GM12878 (cell line): ENCODE results near the gene TMEM88. TPM values are rescaled to one million over a fixed set of nuclear protein-coding genes. Genes with fewer than 3 reads are reported as not detected.

Source experiments
- ATAC-seq: fragments of 200-7000 bp; cut with Tn5 transposase; 3 replicates; pipeline ENCODE4 v1.9.1; 2020; ENCODE audit warnings: mild to moderate bottlenecking, moderate library complexity
- BruUV-seq: library from RNA; stranded (reverse); fragments of 400-500 nt; replicated peaks from 2 replicates; lab custom pipeline; 2021; lab: Mats Ljungman, UMichigan
- CTCF ChIA-PET: fragments of 300-600 bp; sonication (Branson Sonifier 250); formaldehyde crosslinking; extraction: SDS; loops from one replicate; lab custom pipeline; 2021; ENCODE audit warnings: inconsistent platforms; lab: Yijun Ruan, JAX
- POLR2A ChIA-PET: fragments of 350-600 bp; formaldehyde crosslinking; extraction: SDS; loops from one replicate; lab custom pipeline; 2021; ENCODE audit warnings: inconsistent platforms; lab: Charles Lee
- RAD21 ChIA-PET: fragments of 300-600 bp; sonication (Branson Sonifier 250); formaldehyde crosslinking; loops from one replicate; lab custom pipeline; 2023; ENCODE audit warnings: antibody characterized with exemption; ENCODE audit not compliant: unreplicated experiment; lab: Charles Lee
- SMC1A ChIA-PET: fragments of 300-600 bp; sonication (Branson Sonifier 250); formaldehyde crosslinking; loops from one replicate; lab custom pipeline; 2023; ENCODE audit not compliant: unreplicated experiment, uncharacterized antibody; lab: Charles Lee
- DNase-seq: peaks from one replicate; pipeline ENCODE4 v3.0.0-alpha.2; 2011; ENCODE audit warnings: low read depth, low spot score
- FAIRE-seq: peaks from 3 replicates; lab custom pipeline; 2011; peaks lifted over from hg19 to GRCh38; lab: Jason Lieb, UNC
- H2AFZ ChIP-seq: 2 replicates; pipeline ENCODE4 v1.6.0; 2011; ENCODE audit warnings: low read depth, low read length, control low read depth; ENCODE audit not compliant: control insufficient read depth
- H3K27ac ChIP-seq: 2 replicates; pipeline ENCODE4 v1.5.1; 2011; ENCODE audit warnings: control low read depth; ENCODE audit not compliant: control insufficient read depth, insufficient read depth
- H3K27me3 ChIP-seq, 2 experiments: replicated peaks in 1 of 2; 2 replicates each; pipeline versions ENCODE4 v1.6.0 to v1.6.1; 2011; ENCODE audit warnings: low read length in 1 of 2; ENCODE audit not compliant: control insufficient read depth in 2 of 2, insufficient read depth in 2 of 2
- H3K36me3 ChIP-seq, 2 experiments: 2 replicates each; pipeline ENCODE4 v1.5.1; 2011; ENCODE audit warnings: low read length in 1 of 2; ENCODE audit not compliant: control insufficient read depth in 2 of 2, insufficient read depth in 2 of 2
- H3K4me1 ChIP-seq: 2 replicates; pipeline ENCODE4 v1.6.1; 2011; ENCODE audit warnings: mild to moderate bottlenecking, low read length, moderate library complexity, mixed read lengths; ENCODE audit not compliant: control insufficient read depth, insufficient read depth
- H3K4me2 ChIP-seq: 2 replicates; pipeline ENCODE4 v1.6.0; 2011; ENCODE audit warnings: control low read depth; ENCODE audit not compliant: control insufficient read depth, insufficient read depth
- H3K4me3 ChIP-seq: fragments of 200-600 bp; sonication (generic); 2 replicates; pipeline ENCODE4 v1.5.1; 2016
- H3K79me2 ChIP-seq: 2 replicates; pipeline ENCODE4 v1.6.0; 2011; ENCODE audit warnings: low read length; ENCODE audit not compliant: control insufficient read depth, insufficient read depth
- H3K9ac ChIP-seq: 2 replicates; pipeline ENCODE4 v1.8.0; 2011; ENCODE audit warnings: low read length, control low read depth, mixed read lengths; ENCODE audit not compliant: control insufficient read depth, insufficient read depth
- H3K9me3 ChIP-seq: replicated peaks from 3 replicates; pipeline ENCODE4 v1.5.1; 2011; ENCODE audit warnings: mild to moderate bottlenecking, low read length; ENCODE audit not compliant: control insufficient read depth, insufficient read depth
- H4K20me1 ChIP-seq: 2 replicates; pipeline ENCODE4 v1.6.0; 2011; ENCODE audit not compliant: control insufficient read depth, insufficient read depth
- CHD1 ChIP-seq: IDR thresholded peaks from 2 replicates; pipeline ENCODE4 v1.6.1; 2012; ENCODE audit warnings: low read depth, low read length, improper control_type of control experiment
- FOS ChIP-seq: IDR thresholded peaks from 3 replicates; pipeline ENCODE4 v1.6.1; 2011; ENCODE audit warnings: borderline replicate concordance; ENCODE audit not compliant: insufficient read length; ENCODE audit errors: extremely low read depth
- GATAD2B ChIP-seq: fragments of 450-650 bp; conservative IDR thresholded peaks from 2 replicates; pipeline ENCODE4 v1.6.1; 2017; ENCODE audit warnings: low read depth, mild to moderate bottlenecking, moderate library complexity
- HDAC2 ChIP-seq: fragments of 200-600 bp; sonication (generic); IDR thresholded peaks from 2 replicates; pipeline ENCODE4 v1.6.1; 2017
- MTA2 ChIP-seq: fragments of 450-650 bp; IDR thresholded peaks from 2 replicates; pipeline ENCODE4 v1.6.1; 2016; ENCODE audit warnings: low read depth, mild to moderate bottlenecking, moderate library complexity
- NBN ChIP-seq: fragments of 450-650 bp; IDR thresholded peaks from 2 replicates; pipeline ENCODE4 v1.6.1; 2016
- NR2F1 ChIP-seq: fragments of 450-650 bp; conservative IDR thresholded peaks from 2 replicates; pipeline ENCODE4 v1.6.1; 2017; ENCODE audit warnings: mild to moderate bottlenecking
- NRF1 ChIP-seq: conservative IDR thresholded peaks from 2 replicates; pipeline ENCODE4 v1.6.1; 2011; ENCODE audit warnings: mild to moderate bottlenecking, low read depth, low read length, improper control_type of control experiment
- SMARCA5 ChIP-seq: fragments of 450-650 bp; IDR thresholded peaks from 2 replicates; pipeline ENCODE4 v1.6.1; 2017; ENCODE audit warnings: mild to moderate bottlenecking
- STAT3 ChIP-seq: IDR thresholded peaks from 2 replicates; pipeline ENCODE4 v1.6.1; 2011; ENCODE audit warnings: low read depth, low read length, improper control_type of control experiment
- ZBED1 ChIP-seq: IDR thresholded peaks from 2 replicates; pipeline ENCODE4 v1.6.1; 2016; ENCODE audit warnings: borderline replicate concordance
- WGBS: methylation state at CpG from one replicate; pipeline ENCODE4 v1.1.6; 2016; ENCODE audit warnings: low lambda C conversion rate; ENCODE audit not compliant: insufficient replicate concordance, insufficient coverage; ENCODE audit errors: missing lambda C conversion rate; 5-methylcytosine and 5-hydroxymethylcytosine counted together
- in situ Hi-C: fragments of 300-500 bp; cut with MboI; formaldehyde crosslinking; loops from 9 replicates; pipeline ENCODE4 v1.14.3; 2018; ENCODE audit warnings: mixed read lengths
- intact Hi-C: fragments of 100-400 bp; cut with micrococcal nuclease; formaldehyde crosslinking; loops from one replicate; pipeline ENCODE4 v1.14.2; 2022; ENCODE audit not compliant: unreplicated experiment
- polyA plus RNA-seq, 11 experiments: library from polyadenylated mRNA; depleted of rRNA in 4 of 11; unstranded in 6 of 11; stranded (reverse) in 5 of 11; fragments of >200 nt; fragmentation: Nextera tagmentation in 4 of 11; fragmentation: Illumina TruSeq in 1 of 11; extraction: Ambion mirVana in 4 of 11; extraction: Trizol in 1 of 11; gene quantifications; 1 replicate in 1 of 11; 2 replicates in 10 of 11; pipeline versions ENCODE4 v1.2.1 to v1.2.3, GENCODE V29; 2011 to 2016; ENCODE audit warnings: inconsistent platforms in 2 of 11, missing spikeins in 2 of 11, low read depth in 1 of 11
- total RNA-seq, 4 experiments: library from RNA; depleted of rRNA in 3 of 4; stranded (reverse); fragments of >200 nt in 3 of 4; fragmentation: Illumina TruSeq in 1 of 4; extraction: Trizol in 1 of 4; gene quantifications; 2 replicates each; pipeline versions ENCODE4 v1.2.1 to v1.2.3, GENCODE V29; 2013 to 2021
- TF ChIP-seq, protein P1 (sequence below): IDR thresholded peaks from 2 replicates; pipeline ENCODE4 v1.6.1; 2011; ENCODE audit warnings: borderline replicate concordance, low read depth, mild to moderate bottlenecking, moderate library complexity, low read length; ENCODE audit not compliant: insufficient read depth, poor library complexity, severe bottlenecking
- TF ChIP-seq, protein P2 (sequence below): fragments of 450-650 bp; IDR thresholded peaks from 2 replicates; pipeline ENCODE4 v1.6.1; 2017; ENCODE audit warnings: low read depth, mild to moderate bottlenecking, moderate library complexity

TMEM88 gene
- total and polyA plus RNA-seq, 10 of the 15 experiments (the other 5 are each of a cell fraction or from before 2014, with no cell fraction given): 0.21 to 2.2 (median 0.62) TPM; not detected in 5

GRCh38 chr17:7859028-7859427, 4.2 kb downstream of the TMEM88 start:
- H3K36me3 ChIP-seq: peaks cover 0 to 4% of the 10 kb centered on the region in 2 experiments; a peak in 2 of 4 replicates
- POLR2A ChIA-PET: no interaction called here
- RAD21 ChIA-PET: interaction anchor here (0.6 to 7.4 kb wide), 4 partner anchors 15 to 273 kb away, joined by 3 to 65 read pairs (median 4); no protein-coding TSS in a partner anchor
- peaks cover 17% of the 10 kb centered on the region for H3K79me2 ChIP-seq
- peak overlapping the region; percentile 96; the same call in 1 of the 2 replicates for H3K4me3 ChIP-seq
- no peaks in the 10 kb centered on the region for H4K20me1 ChIP-seq
- no peak overlapping the region for H2AFZ ChIP-seq
- peak overlapping the region; percentile 86 for H3K9ac ChIP-seq
- in situ Hi-C loops: no loop called here
- no peak for DNase-seq
- SMC1A ChIA-PET: interaction anchor here (0.8 to 2.4 kb wide), 4 partner anchors 10 to 134 kb away, joined by 3 to 9 read pairs (median 4); no protein-coding TSS in a partner anchor
- CTCF ChIA-PET: interaction anchor here (0.9 to 15.5 kb wide), 5 partner anchors 11 to 198 kb away, joined by 3 to 308 read pairs (median 42); no protein-coding TSS in a partner anchor
- FAIRE-seq: no peak
- peak overlapping the region; percentile 79 for H3K4me2 ChIP-seq
- WGBS: 97% methylated on average over 8 of the region's 8 CpGs
- H3K4me1 ChIP-seq: peaks cover 17% of the 10 kb centered on the region
- H3K27ac ChIP-seq: no peak overlapping the region
- TF ChIP-seq GATAD2B: no peak
- no peak for TF ChIP-seq HDAC2
- intact Hi-C loops: loop anchor here (5.0 kb wide), 1 partner anchor 172 kb away; the partner anchor contains the start of genes TP53 and WRAP53
- BruUV-seq: no TSS peak
- no peaks in the 10 kb centered on the region for H3K27me3 ChIP-seq
- no peaks in the 10 kb centered on the region for H3K9me3 ChIP-seq
- no peak for ATAC-seq

- no peak for DNase-seq
- BruUV-seq: no TSS peak
- RAD21 ChIA-PET: interaction anchor here (0.6 to 7.4 kb wide), 10 partner anchors 15 to 195 kb away, joined by 3 to 65 read pairs (median 5); no protein-coding TSS in a partner anchor
- TF ChIP-seq NR2F1 (no peak), MTA2 (no peak), SMARCA5 (no peak), CHD1 (no peak), FOS (no peak), NBN (peak; percentile 78), STAT3 (no peak), NRF1 (no peak), ZBED1 (no peak)
- TF ChIP-seq, protein P1, sequence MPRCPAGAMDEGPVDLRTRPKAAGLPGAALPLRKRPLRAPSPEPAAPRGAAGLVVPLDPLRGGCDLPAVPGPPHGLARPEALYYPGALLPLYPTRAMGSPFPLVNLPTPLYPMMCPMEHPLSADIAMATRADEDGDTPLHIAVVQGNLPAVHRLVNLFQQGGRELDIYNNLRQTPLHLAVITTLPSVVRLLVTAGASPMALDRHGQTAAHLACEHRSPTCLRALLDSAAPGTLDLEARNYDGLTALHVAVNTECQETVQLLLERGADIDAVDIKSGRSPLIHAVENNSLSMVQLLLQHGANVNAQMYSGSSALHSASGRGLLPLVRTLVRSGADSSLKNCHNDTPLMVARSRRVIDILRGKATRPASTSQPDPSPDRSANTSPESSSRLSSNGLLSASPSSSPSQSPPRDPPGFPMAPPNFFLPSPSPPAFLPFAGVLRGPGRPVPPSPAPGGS: no peak
- TF ChIP-seq, protein P2, sequence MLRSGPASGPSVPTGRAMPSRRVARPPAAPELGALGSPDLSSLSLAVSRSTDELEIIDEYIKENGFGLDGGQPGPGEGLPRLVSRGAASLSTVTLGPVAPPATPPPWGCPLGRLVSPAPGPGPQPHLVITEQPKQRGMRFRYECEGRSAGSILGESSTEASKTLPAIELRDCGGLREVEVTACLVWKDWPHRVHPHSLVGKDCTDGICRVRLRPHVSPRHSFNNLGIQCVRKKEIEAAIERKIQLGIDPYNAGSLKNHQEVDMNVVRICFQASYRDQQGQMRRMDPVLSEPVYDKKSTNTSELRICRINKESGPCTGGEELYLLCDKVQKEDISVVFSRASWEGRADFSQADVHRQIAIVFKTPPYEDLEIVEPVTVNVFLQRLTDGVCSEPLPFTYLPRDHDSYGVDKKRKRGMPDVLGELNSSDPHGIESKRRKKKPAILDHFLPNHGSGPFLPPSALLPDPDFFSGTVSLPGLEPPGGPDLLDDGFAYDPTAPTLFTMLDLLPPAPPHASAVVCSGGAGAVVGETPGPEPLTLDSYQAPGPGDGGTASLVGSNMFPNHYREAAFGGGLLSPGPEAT: no peak
These were observed 8.0 kb downstream of the TMEM88 start for GRCh38 chr17:7862692-7863437.

More at GRCh38 chr17:7862692-7863437, 8.0 kb downstream of the TMEM88 start:
- WGBS: 50% methylated on average over 2 of the region's 3 CpGs
- in situ Hi-C loops: loop anchor here (5.0 kb wide), 1 partner anchor 124 kb away; no protein-coding TSS in a partner anchor
- FAIRE-seq: no peak
- H3K4me2 ChIP-seq: no peak overlapping the region
- peaks cover 4% of the 10 kb centered on the region for H3K4me1 ChIP-seq
- no peak overlapping the region for H3K4me3 ChIP-seq
- no peak overlapping the region for H2AFZ ChIP-seq
- ChIA-PET POLR2A (interaction anchor here (0.7 to 1.9 kb wide), 3 partner anchors 28 to 1203 kb away, joined by 3 to 5 read pairs (median 3); no protein-coding TSS in a partner anchor), CTCF (interaction anchor here (0.6 to 15.5 kb wide), 29 partner anchors 8 to 217 kb away, joined by 3 to 308 read pairs (median 4); partner anchors contain the start of genes CHD3, CNTROB, KDM6B and RNF227), SMC1A (interaction anchor here (0.6 to 3.6 kb wide), 20 partner anchors 9 to 197 kb away, joined by 3 to 41 read pairs (median 6); partner anchors contain the start of genes CNTROB, RNF227 and TRAPPC1)
- peaks cover 8% of the 10 kb centered on the region; the same call in 1 of the 2 replicates for H3K79me2 ChIP-seq
- H3K36me3 ChIP-seq: peaks cover 0 to 4% of the 10 kb centered on the region in 2 experiments; a peak in 2 of 4 replicates
- no peaks in the 10 kb centered on the region for H3K27me3 ChIP-seq
- no peak overlapping the region for H3K27ac ChIP-seq
- ATAC-seq: no peak
- H4K20me1 ChIP-seq: no peaks in the 10 kb centered on the region
- no peak overlapping the region for H3K9ac ChIP-seq
- intact Hi-C loops: loop anchor here (1.0 to 5.0 kb wide), 3 partner anchors 34 to 179 kb away; no protein-coding TSS in a partner anchor
- no peaks in the 10 kb centered on the region for H3K9me3 ChIP-seq
